IPS-15b (cell line): ENCODE data around the gene ALDH1B1.
"Not testable (repeated sequence)": the region's sequence is repeated elsewhere in the genome, so short reads cannot be mapped to it uniquely, and the experiment has no call there.

Experiments used
- H3K27me3 ChIP-seq: one replicate; pipeline ENCODE4 v1.6.1; 2013; ENCODE audit warnings: low read length; ENCODE audit not compliant: control insufficient read depth, insufficient read depth
- H3K36me3 ChIP-seq: one replicate; pipeline ENCODE4 v1.6.1; 2013; ENCODE audit warnings: low read length; ENCODE audit not compliant: control insufficient read depth, insufficient read depth
- H3K4me1 ChIP-seq: one replicate; pipeline ENCODE4 v1.6.1; 2013; ENCODE audit warnings: mild to moderate bottlenecking, low read length; ENCODE audit not compliant: control insufficient read depth, insufficient read depth
- H3K4me3 ChIP-seq: one replicate; pipeline ENCODE4 v1.5.1; 2013; ENCODE audit warnings: low read depth, low read length
- H3K9ac ChIP-seq: one replicate; pipeline ENCODE4 v1.6.1; 2013; ENCODE audit warnings: low read depth, mild to moderate bottlenecking, low read length
- H3K9me3 ChIP-seq: one replicate; pipeline ENCODE4 v1.6.1; 2013; ENCODE audit warnings: mild to moderate bottlenecking, low read length; ENCODE audit not compliant: control insufficient read depth, insufficient read depth

The ALDH1B1 gene

GRCh38 chr9:38368731-38369130, 23.8 kb upstream of the ALDH1B1 start:
- Histone ChIP-seq H3K9ac (no peak overlapping the region), H3K9me3 (no peaks in the 10 kb centered on the region), H3K36me3 (no peaks in the 10 kb centered on the region), H3K4me1 (no peaks in the 10 kb centered on the region), H3K27me3 (peaks cover 15% of the 10 kb centered on the region), H3K4me3 (no peak overlapping the region)

GRCh38 chr9:38370176-38370575, 22.3 kb upstream of the ALDH1B1 start:
- Histone ChIP-seq H3K4me1 (no peaks in the 10 kb centered on the region), H3K9me3 (no peaks in the 10 kb centered on the region), H3K36me3 (no peaks in the 10 kb centered on the region), H3K27me3 (peaks cover 16% of the 10 kb centered on the region), H3K9ac (no peak overlapping the region), H3K4me3 (no peak overlapping the region)

- H3K9me3 ChIP-seq, result no peaks in the 10 kb centered on the region
- H3K4me1 ChIP-seq, result no peaks in the 10 kb centered on the region
- no peak overlapping the region for H3K4me3 ChIP-seq
- H3K36me3 ChIP-seq, result no peaks in the 10 kb centered on the region
- H3K27me3 ChIP-seq, result peaks cover 16% of the 10 kb centered on the region
- H3K9ac ChIP-seq, result no peak overlapping the region
Measured at GRCh38 chr9:38371495-38371894, 21.0 kb upstream of the ALDH1B1 start.

GRCh38 chr9:38372762-38373619, 19.5 kb upstream of the ALDH1B1 start:
- Histone ChIP-seq H3K4me1 (no peaks in the 10 kb centered on the region), H3K4me3 (no peak overlapping the region), H3K27me3 (peaks cover 16% of the 10 kb centered on the region), H3K36me3 (no peaks in the 10 kb centered on the region), H3K9ac (no peak overlapping the region), H3K9me3 (no peaks in the 10 kb centered on the region)

GRCh38 chr9:38373679-38374078, 18.8 kb upstream of the ALDH1B1 start:
- Histone ChIP-seq H3K9me3 (no peaks in the 10 kb centered on the region), H3K4me3 (no peak overlapping the region), H3K27me3 (peaks cover 16% of the 10 kb centered on the region), H3K4me1 (no peaks in the 10 kb centered on the region), H3K9ac (no peak overlapping the region), H3K36me3 (no peaks in the 10 kb centered on the region)

- H3K36me3 ChIP-seq, result no peaks in the 10 kb centered on the region
- H3K9ac ChIP-seq, result no peak overlapping the region
- peaks cover 2% of the 10 kb centered on the region for H3K4me1 ChIP-seq
- peaks cover 8% of the 10 kb centered on the region for H3K27me3 ChIP-seq
- H3K4me3 ChIP-seq, result no peak overlapping the region
- H3K9me3 ChIP-seq, result no peaks in the 10 kb centered on the region
Measured at GRCh38 chr9:38374847-38375571, 17.5 kb upstream of the ALDH1B1 start.

- no peaks in the 10 kb centered on the region for H3K9me3 ChIP-seq
- no peak overlapping the region for H3K9ac ChIP-seq
- no peaks in the 10 kb centered on the region for H3K36me3 ChIP-seq
- peaks cover 8% of the 10 kb centered on the region for H3K27me3 ChIP-seq
- H3K4me3 ChIP-seq, result no peak overlapping the region
- H3K4me1 ChIP-seq, result peaks cover 4% of the 10 kb centered on the region
Measured at GRCh38 chr9:38375572-38375963, 16.9 kb upstream of the ALDH1B1 start.

GRCh38 chr9:38376021-38376670, 16.4 kb upstream of the ALDH1B1 start:
- Histone ChIP-seq H3K4me3 (no peak overlapping the region), H3K27me3 (peaks cover 8% of the 10 kb centered on the region), H3K9me3 (no peaks in the 10 kb centered on the region)

GRCh38 chr9:38377336-38378083, 15.0 kb upstream of the ALDH1B1 start:
- H3K9ac ChIP-seq, H3K4me1 ChIP-seq, H3K27me3 ChIP-seq, H3K9me3 ChIP-seq, H3K36me3 ChIP-seq, H3K4me3 ChIP-seq: not testable (repeated sequence)

More at GRCh38 chr9:38376021-38376670, 16.4 kb upstream of the ALDH1B1 start:
- Histone ChIP-seq H3K9ac (no peak overlapping the region), H3K36me3 (no peaks in the 10 kb centered on the region), H3K4me1 (peaks cover 5% of the 10 kb centered on the region)

GRCh38 chr9:38380230-38380871, 12.2 kb upstream of the ALDH1B1 start:
- Histone ChIP-seq H3K4me1 (peaks cover 5% of the 10 kb centered on the region), H3K27me3 (peaks cover 3% of the 10 kb centered on the region), H3K36me3 (no peaks in the 10 kb centered on the region), H3K9me3 (peaks cover 4% of the 10 kb centered on the region), H3K9ac (no peak overlapping the region), H3K4me3 (no peak overlapping the region)
